Measurements from ENCODE around the gene TMEM245.

DNA sequence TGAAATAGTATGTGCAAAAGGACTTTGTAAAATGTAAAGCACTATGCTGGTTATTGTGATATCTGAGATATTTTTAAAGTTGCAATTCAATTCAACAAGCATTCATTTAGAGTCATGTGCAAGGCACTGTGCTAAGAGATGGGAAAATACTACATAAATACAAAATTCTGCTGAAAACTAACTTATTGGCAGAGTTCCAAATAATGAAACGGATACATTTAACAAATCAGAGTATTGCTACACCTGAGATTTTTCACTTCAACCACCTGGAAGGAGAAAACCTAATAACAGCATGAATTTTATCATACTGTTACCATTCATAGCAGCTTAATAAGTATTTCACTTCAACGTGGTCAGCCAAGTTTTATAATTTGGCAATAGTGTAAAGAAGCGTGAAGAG is 100.3 kb downstream of the TMEM245 start:
- TF ChIP-seq POLR2AphosphoS5 (IDR thresholded peaks at IDR 0.05; ENCODE audit: low read depth, low read length) (no peak), TCF7L2 (IDR thresholded peaks at IDR 0.05; ENCODE audit: low read depth, low read length) (no peak), REST (IDR thresholded peaks at IDR 0.05; ENCODE audit: insufficient read depth in 1 of 2, low read depth in 2 of 2, low read length in 1 of 2) (no peak), SIN3A (IDR thresholded peaks at IDR 0.05; ENCODE audit: borderline replicate concordance, insufficient read depth, low read depth, low read length) (no peak)
- TF ChIP-seq, protein P1, sequence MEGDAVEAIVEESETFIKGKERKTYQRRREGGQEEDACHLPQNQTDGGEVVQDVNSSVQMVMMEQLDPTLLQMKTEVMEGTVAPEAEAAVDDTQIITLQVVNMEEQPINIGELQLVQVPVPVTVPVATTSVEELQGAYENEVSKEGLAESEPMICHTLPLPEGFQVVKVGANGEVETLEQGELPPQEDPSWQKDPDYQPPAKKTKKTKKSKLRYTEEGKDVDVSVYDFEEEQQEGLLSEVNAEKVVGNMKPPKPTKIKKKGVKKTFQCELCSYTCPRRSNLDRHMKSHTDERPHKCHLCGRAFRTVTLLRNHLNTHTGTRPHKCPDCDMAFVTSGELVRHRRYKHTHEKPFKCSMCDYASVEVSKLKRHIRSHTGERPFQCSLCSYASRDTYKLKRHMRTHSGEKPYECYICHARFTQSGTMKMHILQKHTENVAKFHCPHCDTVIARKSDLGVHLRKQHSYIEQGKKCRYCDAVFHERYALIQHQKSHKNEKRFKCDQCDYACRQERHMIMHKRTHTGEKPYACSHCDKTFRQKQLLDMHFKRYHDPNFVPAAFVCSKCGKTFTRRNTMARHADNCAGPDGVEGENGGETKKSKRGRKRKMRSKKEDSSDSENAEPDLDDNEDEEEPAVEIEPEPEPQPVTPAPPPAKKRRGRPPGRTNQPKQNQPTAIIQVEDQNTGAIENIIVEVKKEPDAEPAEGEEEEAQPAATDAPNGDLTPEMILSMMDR (IDR thresholded peaks at IDR 0.05) = no peak

Data from Panc1 (cell line).